GM18861 (cell line): ENCODE results near the gene RALGPS1.

Source experiments
- ATAC-seq: cut with Tn5 transposase; IDR thresholded peaks from one replicate; pipeline ENCODE4 v1.9.1; 2021; ENCODE audit not compliant: unreplicated experiment

Gene RALGPS1

GRCh38 chr9:127182901-127183746 is 268.5 kb downstream of the RALGPS1 start:
- ATAC-seq = no peak

- peak; percentile 69 for ATAC-seq
Observed at GRCh38 chr9:127183814-127184582, 269.4 kb downstream of the RALGPS1 start.

- ATAC-seq = no peak
Observed at GRCh38 chr9:127184641-127185040, 270.1 kb downstream of the RALGPS1 start.

- no peak for ATAC-seq
Observed at GRCh38 chr9:127185181-127185580, 270.6 kb downstream of the RALGPS1 start.

- ATAC-seq = no peak
Observed at GRCh38 chr9:127185931-127186781, 271.6 kb downstream of the RALGPS1 start.

GRCh38 chr9:127186806-127187205 is 272.2 kb downstream of the RALGPS1 start:
- ATAC-seq = no peak

- ATAC-seq = no peak
Observed at GRCh38 chr9:127187231-127187956, 272.8 kb downstream of the RALGPS1 start.

GRCh38 chr9:127188396-127188795 is 273.8 kb downstream of the RALGPS1 start:
- no peak for ATAC-seq

GRCh38 chr9:127189628-127190027 is 275.0 kb downstream of the RALGPS1 start:
- ATAC-seq = no peak

- no peak for ATAC-seq
Observed at GRCh38 chr9:127192744-127193143, 278.2 kb downstream of the RALGPS1 start.

- no peak for ATAC-seq
Observed at GRCh38 chr9:127193483-127193882, 278.9 kb downstream of the RALGPS1 start.

GRCh38 chr9:127194881-127195713 is 280.5 kb downstream of the RALGPS1 start:
- no peak for ATAC-seq

- no peak for ATAC-seq
Observed at GRCh38 chr9:127195976-127196825, 281.6 kb downstream of the RALGPS1 start.

- no peak for ATAC-seq
Observed at GRCh38 chr9:127196826-127197145, 282.2 kb downstream of the RALGPS1 start.

GRCh38 chr9:127197186-127197860 is 282.7 kb downstream of the RALGPS1 start:
- ATAC-seq = no peak

- ATAC-seq = no peak
Observed at GRCh38 chr9:127197861-127198430, 283.4 kb downstream of the RALGPS1 start.

- ATAC-seq = no peak
Observed at GRCh38 chr9:127198587-127198986, 284.0 kb downstream of the RALGPS1 start.
